Liver (tissue), 9 donors: ENCODE measurements around the gene CD3D. TPM values are rescaled to one million over a fixed set of nuclear protein-coding genes. Genes with fewer than 3 reads are reported as not detected.

Experiments used
- DNase-seq: peaks from one replicate; pipeline ENCODE4 v3.0.0-alpha.2; 2017; ENCODE audit warnings: low spot score
- H3K27ac ChIP-seq, 2 donors: one replicate each; pipeline ENCODE4 v1.7.0; 2013; ENCODE audit warnings: inconsistent platforms in 2 of 2, low read length in 2 of 2, control low read depth in 1 of 2, low read depth in 1 of 2, mild to moderate bottlenecking in 1 of 2
- H3K27me3 ChIP-seq, 4 donors: one replicate each; pipeline versions ENCODE4 v1.6.1 to v1.7.0; 2013; ENCODE audit warnings: low read length in 3 of 4, inconsistent platforms in 1 of 4, mild to moderate bottlenecking in 1 of 4, moderate library complexity in 1 of 4; ENCODE audit not compliant: control insufficient read depth in 4 of 4, insufficient read depth in 4 of 4
- H3K36me3 ChIP-seq, 4 donors: one replicate each; pipeline versions ENCODE4 v1.6.1 to v1.7.0; 2013; ENCODE audit warnings: low read length in 3 of 4, mild to moderate bottlenecking in 3 of 4, low read depth in 1 of 4, moderate library complexity in 1 of 4; ENCODE audit not compliant: control insufficient read depth in 4 of 4, insufficient read depth in 3 of 4
- H3K4me1 ChIP-seq, 4 donors: one replicate each; pipeline versions ENCODE4 v1.6.1 to v1.7.0; 2013; ENCODE audit warnings: low read length in 3 of 4, mild to moderate bottlenecking in 3 of 4, moderate library complexity in 1 of 4; ENCODE audit not compliant: control insufficient read depth in 4 of 4, insufficient read depth in 4 of 4
- H3K4me3 ChIP-seq, 3 donors: one replicate each; pipeline versions ENCODE4 v1.6.1 to v1.7.0; 2013; ENCODE audit warnings: low read length in 3 of 3, control low read depth in 1 of 3, low read depth in 1 of 3, mild to moderate bottlenecking in 1 of 3
- H3K9ac ChIP-seq, 2 donors: one replicate each; pipeline ENCODE4 v1.7.0; 2013; ENCODE audit warnings: low read length in 2 of 2, mild to moderate bottlenecking in 2 of 2, moderate library complexity in 2 of 2, control low read depth in 1 of 2, low read depth in 1 of 2
- H3K9me3 ChIP-seq, 4 donors: one replicate each; pipeline versions ENCODE4 v1.6.1 to v1.7.0; 2013; ENCODE audit warnings: low read length in 3 of 4; ENCODE audit not compliant: control insufficient read depth in 4 of 4
- FOXA2 ChIP-seq: IDR thresholded peaks from 2 replicates; pipeline ENCODE4 v1.6.1; 2016; ENCODE audit warnings: antibody characterized with exemption
- GABPA ChIP-seq, 2 donors: IDR thresholded peaks in 1 of 2; conservative IDR thresholded peaks in 1 of 2; 2 replicates each; pipeline ENCODE4 v1.6.1; 2016; ENCODE audit warnings: antibody characterized with exemption in 2 of 2, mild to moderate bottlenecking in 1 of 2, moderate library complexity in 1 of 2
- HNF4A ChIP-seq, 2 donors: conservative IDR thresholded peaks; 2 replicates each; pipeline ENCODE4 v1.6.1; 2016; ENCODE audit warnings: antibody characterized with exemption in 2 of 2, mild to moderate bottlenecking in 2 of 2
- HNF4G ChIP-seq: IDR thresholded peaks from 2 replicates; pipeline ENCODE4 v1.6.1; 2016; ENCODE audit warnings: antibody characterized with exemption
- NR2F2 ChIP-seq: IDR thresholded peaks from 2 replicates; pipeline ENCODE4 v1.6.1; 2016; ENCODE audit warnings: antibody characterized with exemption
- RAD21 ChIP-seq, 2 donors: IDR thresholded peaks; 2 replicates each; pipeline ENCODE4 v1.6.1; 2016; ENCODE audit warnings: antibody characterized with exemption in 2 of 2, mild to moderate bottlenecking in 2 of 2
- RXRA ChIP-seq, 2 donors: IDR thresholded peaks; 2 replicates each; pipeline ENCODE4 v1.6.1; 2017 to 2018; ENCODE audit warnings: antibody characterized with exemption in 2 of 2, mild to moderate bottlenecking in 1 of 2
- SP1 ChIP-seq: IDR thresholded peaks from 2 replicates; pipeline ENCODE4 v1.6.1; 2018; ENCODE audit warnings: antibody characterized with exemption, mild to moderate bottlenecking
- TAF1 ChIP-seq: conservative IDR thresholded peaks from 2 replicates; pipeline ENCODE4 v1.6.1; 2016; ENCODE audit warnings: antibody characterized with exemption, mild to moderate bottlenecking
- YY1 ChIP-seq: IDR thresholded peaks from 2 replicates; pipeline ENCODE4 v1.6.1; 2016; ENCODE audit warnings: antibody characterized with exemption, mild to moderate bottlenecking
- WGBS: extraction: QIAGEN DNeasy Blood & Tissue Kit; methylation state at CpG from one replicate; pipeline ENCODE4 v1.1.7; 2013; 5-methylcytosine and 5-hydroxymethylcytosine counted together
- polyA plus RNA-seq, 2 donors: library from polyadenylated mRNA; stranded (reverse) in 1 of 2; unstranded in 1 of 2; fragments of 200-250 nt in 1 of 2; fragments of >200 nt in 1 of 2; fragmentation: Nextera tagmentation in 1 of 2; extraction: Ambion mirVana in 1 of 2; gene quantifications; one replicate each; pipeline versions ENCODE4 v1.2.1 to v1.2.3, GENCODE V29; 2013 to 2015
- total RNA-seq, 2 donors: library from RNA; depleted of rRNA; stranded (reverse); fragments of >200 nt; gene quantifications; one replicate each; pipeline ENCODE4 v1.2.3, GENCODE V29; 2014
- TF ChIP-seq, protein P1 (sequence below): IDR thresholded peaks from 2 replicates; pipeline ENCODE4 v1.6.1; 2016; ENCODE audit warnings: antibody characterized with exemption, mild to moderate bottlenecking
- TF ChIP-seq, protein P2 (sequence below): IDR thresholded peaks from 2 replicates; pipeline ENCODE4 v1.6.1; 2016; ENCODE audit warnings: antibody characterized with exemption
- TF ChIP-seq, protein P3 (sequence below): fragments of 150-350 bp; IDR thresholded peaks from 2 replicates; pipeline ENCODE4 v1.5.1; 2017; ENCODE audit warnings: improper control_type of control experiment, low read depth, low read length; ENCODE audit not compliant: missing input control
- TF ChIP-seq, protein P4 (sequence below): IDR thresholded peaks from 2 replicates; pipeline ENCODE4 v1.6.1; 2016; ENCODE audit warnings: antibody characterized with exemption
- donor health status: healthy.
- donor health status: healthy.
- donor health status: healthy.
- donor health status: healthy.
- donor health status: healthy.

Gene CD3D
- total and polyA plus RNA-seq, 4 donors: 1.1 to 1.6 (median 1.2) TPM

DNA sequence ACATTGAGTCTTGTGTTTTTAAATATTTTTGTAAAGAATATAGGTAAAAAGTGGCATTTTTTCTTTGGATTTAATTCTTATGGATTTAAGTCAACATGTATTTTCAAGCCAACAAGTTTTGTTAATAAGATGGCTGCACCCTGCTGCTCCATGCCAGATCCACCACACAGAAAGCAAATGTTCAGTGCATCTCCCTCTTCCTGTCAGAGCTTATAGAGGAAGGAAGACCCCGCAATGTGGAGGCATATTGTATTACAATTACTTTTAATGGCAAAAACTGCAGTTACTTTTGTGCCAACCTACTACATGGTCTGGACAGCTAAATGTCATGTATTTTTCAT, 38.3 kb downstream of the CD3D start:
- TF ChIP-seq, protein P1, sequence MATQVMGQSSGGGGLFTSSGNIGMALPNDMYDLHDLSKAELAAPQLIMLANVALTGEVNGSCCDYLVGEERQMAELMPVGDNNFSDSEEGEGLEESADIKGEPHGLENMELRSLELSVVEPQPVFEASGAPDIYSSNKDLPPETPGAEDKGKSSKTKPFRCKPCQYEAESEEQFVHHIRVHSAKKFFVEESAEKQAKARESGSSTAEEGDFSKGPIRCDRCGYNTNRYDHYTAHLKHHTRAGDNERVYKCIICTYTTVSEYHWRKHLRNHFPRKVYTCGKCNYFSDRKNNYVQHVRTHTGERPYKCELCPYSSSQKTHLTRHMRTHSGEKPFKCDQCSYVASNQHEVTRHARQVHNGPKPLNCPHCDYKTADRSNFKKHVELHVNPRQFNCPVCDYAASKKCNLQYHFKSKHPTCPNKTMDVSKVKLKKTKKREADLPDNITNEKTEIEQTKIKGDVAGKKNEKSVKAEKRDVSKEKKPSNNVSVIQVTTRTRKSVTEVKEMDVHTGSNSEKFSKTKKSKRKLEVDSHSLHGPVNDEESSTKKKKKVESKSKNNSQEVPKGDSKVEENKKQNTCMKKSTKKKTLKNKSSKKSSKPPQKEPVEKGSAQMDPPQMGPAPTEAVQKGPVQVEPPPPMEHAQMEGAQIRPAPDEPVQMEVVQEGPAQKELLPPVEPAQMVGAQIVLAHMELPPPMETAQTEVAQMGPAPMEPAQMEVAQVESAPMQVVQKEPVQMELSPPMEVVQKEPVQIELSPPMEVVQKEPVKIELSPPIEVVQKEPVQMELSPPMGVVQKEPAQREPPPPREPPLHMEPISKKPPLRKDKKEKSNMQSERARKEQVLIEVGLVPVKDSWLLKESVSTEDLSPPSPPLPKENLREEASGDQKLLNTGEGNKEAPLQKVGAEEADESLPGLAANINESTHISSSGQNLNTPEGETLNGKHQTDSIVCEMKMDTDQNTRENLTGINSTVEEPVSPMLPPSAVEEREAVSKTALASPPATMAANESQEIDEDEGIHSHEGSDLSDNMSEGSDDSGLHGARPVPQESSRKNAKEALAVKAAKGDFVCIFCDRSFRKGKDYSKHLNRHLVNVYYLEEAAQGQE: no peak
- TF ChIP-seq, protein P2, sequence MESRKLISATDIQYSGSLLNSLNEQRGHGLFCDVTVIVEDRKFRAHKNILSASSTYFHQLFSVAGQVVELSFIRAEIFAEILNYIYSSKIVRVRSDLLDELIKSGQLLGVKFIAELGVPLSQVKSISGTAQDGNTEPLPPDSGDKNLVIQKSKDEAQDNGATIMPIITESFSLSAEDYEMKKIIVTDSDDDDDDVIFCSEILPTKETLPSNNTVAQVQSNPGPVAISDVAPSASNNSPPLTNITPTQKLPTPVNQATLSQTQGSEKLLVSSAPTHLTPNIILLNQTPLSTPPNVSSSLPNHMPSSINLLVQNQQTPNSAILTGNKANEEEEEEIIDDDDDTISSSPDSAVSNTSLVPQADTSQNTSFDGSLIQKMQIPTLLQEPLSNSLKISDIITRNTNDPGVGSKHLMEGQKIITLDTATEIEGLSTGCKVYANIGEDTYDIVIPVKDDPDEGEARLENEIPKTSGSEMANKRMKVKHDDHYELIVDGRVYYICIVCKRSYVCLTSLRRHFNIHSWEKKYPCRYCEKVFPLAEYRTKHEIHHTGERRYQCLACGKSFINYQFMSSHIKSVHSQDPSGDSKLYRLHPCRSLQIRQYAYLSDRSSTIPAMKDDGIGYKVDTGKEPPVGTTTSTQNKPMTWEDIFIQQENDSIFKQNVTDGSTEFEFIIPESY: no peak
- no peak for TF ChIP-seq GABPA (IDR thresholded peaks at IDR 0.05 in 1 of 2, conservative IDR thresholded peaks at IDR 0.05 in 1 of 2)
- Histone ChIP-seq H3K27me3 (peaks cover 0 to 3% (median 0%) of the 10 kb centered on the region in 4 donors), H3K9ac (no peak overlapping the region), H3K9me3 (no peaks in the 10 kb centered on the region), H3K27ac (no peak overlapping the region), H3K4me1 (no peaks in the 10 kb centered on the region), H3K36me3 (no peaks in the 10 kb centered on the region), H3K4me3 (no peak overlapping the region)
- 84% methylated on average over 1 of the region's 1 CpG for WGBS
- no peak for DNase-seq

DNA sequence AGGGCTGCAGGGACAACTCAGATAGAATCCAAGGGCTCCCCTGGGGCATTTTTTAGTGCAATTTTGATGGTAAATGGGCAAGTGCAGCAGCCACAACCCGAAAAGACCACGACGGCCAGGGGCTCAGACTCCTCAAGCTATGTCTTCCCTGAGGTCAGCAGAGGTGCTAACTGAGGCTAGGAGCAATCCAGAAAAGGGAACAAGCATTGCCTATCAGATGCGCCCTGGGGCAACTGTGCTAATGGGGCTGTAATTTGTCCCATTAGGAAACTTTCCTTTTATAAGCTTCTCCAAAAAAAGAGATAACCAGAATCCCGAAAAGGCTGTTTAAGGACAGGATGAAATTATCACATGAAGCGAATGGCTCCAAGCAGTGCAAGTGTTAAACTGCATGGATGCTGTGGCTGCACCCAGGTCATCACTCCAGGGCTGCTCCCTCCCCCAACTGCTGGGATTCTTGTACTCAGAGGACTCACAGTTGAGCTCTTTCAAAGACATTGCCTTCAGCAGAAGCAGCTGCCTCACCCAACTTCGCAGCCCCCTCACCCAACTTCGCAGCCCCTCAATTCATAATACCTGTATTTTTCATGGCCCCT, 40.8 kb downstream of the CD3D start:
- no peak for DNase-seq
- no peak overlapping the region for H3K9ac ChIP-seq
- no peaks in the 10 kb centered on the region for H3K36me3 ChIP-seq
- no peaks in the 10 kb centered on the region for H3K9me3 ChIP-seq
- no peaks in the 10 kb centered on the region for H3K4me1 ChIP-seq
- H3K27ac ChIP-seq: no peak overlapping the region
- TF ChIP-seq NR2F2 (no peak), SP1 (no peak), RAD21 (IDR thresholded peaks at IDR 0.05) (no peak), TAF1 (no peak), RXRA (IDR thresholded peaks at IDR 0.05) (no peak), YY1 (no peak), HNF4A (conservative IDR thresholded peaks at IDR 0.05) (no peak), HNF4G (no peak), FOXA2 (no peak)
- TF ChIP-seq, protein P3, sequence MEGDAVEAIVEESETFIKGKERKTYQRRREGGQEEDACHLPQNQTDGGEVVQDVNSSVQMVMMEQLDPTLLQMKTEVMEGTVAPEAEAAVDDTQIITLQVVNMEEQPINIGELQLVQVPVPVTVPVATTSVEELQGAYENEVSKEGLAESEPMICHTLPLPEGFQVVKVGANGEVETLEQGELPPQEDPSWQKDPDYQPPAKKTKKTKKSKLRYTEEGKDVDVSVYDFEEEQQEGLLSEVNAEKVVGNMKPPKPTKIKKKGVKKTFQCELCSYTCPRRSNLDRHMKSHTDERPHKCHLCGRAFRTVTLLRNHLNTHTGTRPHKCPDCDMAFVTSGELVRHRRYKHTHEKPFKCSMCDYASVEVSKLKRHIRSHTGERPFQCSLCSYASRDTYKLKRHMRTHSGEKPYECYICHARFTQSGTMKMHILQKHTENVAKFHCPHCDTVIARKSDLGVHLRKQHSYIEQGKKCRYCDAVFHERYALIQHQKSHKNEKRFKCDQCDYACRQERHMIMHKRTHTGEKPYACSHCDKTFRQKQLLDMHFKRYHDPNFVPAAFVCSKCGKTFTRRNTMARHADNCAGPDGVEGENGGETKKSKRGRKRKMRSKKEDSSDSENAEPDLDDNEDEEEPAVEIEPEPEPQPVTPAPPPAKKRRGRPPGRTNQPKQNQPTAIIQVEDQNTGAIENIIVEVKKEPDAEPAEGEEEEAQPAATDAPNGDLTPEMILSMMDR: no peak
- TF ChIP-seq, protein P1: no peak
- TF ChIP-seq, protein P4, sequence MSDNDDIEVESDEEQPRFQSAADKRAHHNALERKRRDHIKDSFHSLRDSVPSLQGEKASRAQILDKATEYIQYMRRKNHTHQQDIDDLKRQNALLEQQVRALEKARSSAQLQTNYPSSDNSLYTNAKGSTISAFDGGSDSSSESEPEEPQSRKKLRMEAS: no peak
- WGBS: 76% methylated on average over 8 of the region's 8 CpGs
- peaks cover 0 to 3% (median 0%) of the 10 kb centered on the region in 4 donors for H3K27me3 ChIP-seq
- no peak overlapping the region for H3K4me3 ChIP-seq
